Ishikawa (cell line): ENCODE measurements around the gene TNFAIP8L3.

Experiments used
- CEBPB ChIP-seq: IDR thresholded peaks from 2 replicates; pipeline ENCODE4 v1.6.1; 2012
- CREB1 ChIP-seq: IDR thresholded peaks from 2 replicates; pipeline ENCODE4 v1.6.1; 2012; ENCODE audit warnings: low read depth
- EGR1 ChIP-seq: IDR thresholded peaks from 2 replicates; pipeline ENCODE4 v1.6.1; 2012
- EP300 ChIP-seq: IDR thresholded peaks from 2 replicates; pipeline ENCODE4 v1.6.1; 2012; ENCODE audit warnings: borderline replicate concordance
- FOXM1 ChIP-seq: IDR thresholded peaks from 2 replicates; pipeline ENCODE4 v1.6.1; 2012; ENCODE audit warnings: low read depth, borderline replicate concordance
- NFIC ChIP-seq: IDR thresholded peaks from 2 replicates; pipeline ENCODE4 v1.6.1; 2012
- TAF1 ChIP-seq: IDR thresholded peaks from 2 replicates; pipeline ENCODE4 v1.6.1; 2012; ENCODE audit warnings: low read depth, mild to moderate bottlenecking
- TCF12 ChIP-seq: IDR thresholded peaks from 2 replicates; pipeline ENCODE4 v1.6.1; 2012; ENCODE audit warnings: low read depth
- TEAD4 ChIP-seq: IDR thresholded peaks from 2 replicates; pipeline ENCODE4 v1.6.1; 2012
- YY1 ChIP-seq: IDR thresholded peaks from 2 replicates; pipeline ENCODE4 v1.6.1; 2012; ENCODE audit warnings: low read depth
- ZBTB7A ChIP-seq: IDR thresholded peaks from 2 replicates; pipeline ENCODE4 v1.6.1; 2012; ENCODE audit warnings: low read depth
- TF ChIP-seq, protein P1 (sequence below): IDR thresholded peaks from 2 replicates; pipeline ENCODE4 v1.6.1; 2012; ENCODE audit warnings: low read depth, mild to moderate bottlenecking
- TF ChIP-seq, protein P2 (sequence below): IDR thresholded peaks from 2 replicates; pipeline ENCODE4 v1.6.1; 2012
- TF ChIP-seq, protein P3 (sequence below): IDR thresholded peaks from 2 replicates; pipeline ENCODE4 v1.6.1; 2012

TNFAIP8L3 gene

DNA sequence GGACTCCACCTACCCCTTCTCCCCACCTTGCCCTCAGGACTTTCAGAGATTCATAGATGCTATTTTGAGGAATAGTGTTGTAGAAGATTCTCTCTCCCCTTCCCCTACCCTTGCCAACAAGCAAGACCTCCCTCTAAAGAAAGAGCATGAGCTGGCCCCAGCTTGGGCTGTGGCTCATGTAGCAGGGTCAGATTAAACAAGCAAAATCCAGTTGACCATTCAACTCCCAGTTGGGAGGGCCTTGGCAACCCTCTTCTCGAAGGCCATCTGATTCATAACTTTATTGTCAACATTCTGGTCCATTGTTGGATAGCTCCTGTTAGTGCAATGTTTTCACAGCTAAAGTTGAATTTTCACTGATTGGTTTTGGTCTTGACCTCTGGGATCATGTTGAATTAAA lies 41.1 kb downstream of the TNFAIP8L3 start:
- TF ChIP-seq, protein P1, sequence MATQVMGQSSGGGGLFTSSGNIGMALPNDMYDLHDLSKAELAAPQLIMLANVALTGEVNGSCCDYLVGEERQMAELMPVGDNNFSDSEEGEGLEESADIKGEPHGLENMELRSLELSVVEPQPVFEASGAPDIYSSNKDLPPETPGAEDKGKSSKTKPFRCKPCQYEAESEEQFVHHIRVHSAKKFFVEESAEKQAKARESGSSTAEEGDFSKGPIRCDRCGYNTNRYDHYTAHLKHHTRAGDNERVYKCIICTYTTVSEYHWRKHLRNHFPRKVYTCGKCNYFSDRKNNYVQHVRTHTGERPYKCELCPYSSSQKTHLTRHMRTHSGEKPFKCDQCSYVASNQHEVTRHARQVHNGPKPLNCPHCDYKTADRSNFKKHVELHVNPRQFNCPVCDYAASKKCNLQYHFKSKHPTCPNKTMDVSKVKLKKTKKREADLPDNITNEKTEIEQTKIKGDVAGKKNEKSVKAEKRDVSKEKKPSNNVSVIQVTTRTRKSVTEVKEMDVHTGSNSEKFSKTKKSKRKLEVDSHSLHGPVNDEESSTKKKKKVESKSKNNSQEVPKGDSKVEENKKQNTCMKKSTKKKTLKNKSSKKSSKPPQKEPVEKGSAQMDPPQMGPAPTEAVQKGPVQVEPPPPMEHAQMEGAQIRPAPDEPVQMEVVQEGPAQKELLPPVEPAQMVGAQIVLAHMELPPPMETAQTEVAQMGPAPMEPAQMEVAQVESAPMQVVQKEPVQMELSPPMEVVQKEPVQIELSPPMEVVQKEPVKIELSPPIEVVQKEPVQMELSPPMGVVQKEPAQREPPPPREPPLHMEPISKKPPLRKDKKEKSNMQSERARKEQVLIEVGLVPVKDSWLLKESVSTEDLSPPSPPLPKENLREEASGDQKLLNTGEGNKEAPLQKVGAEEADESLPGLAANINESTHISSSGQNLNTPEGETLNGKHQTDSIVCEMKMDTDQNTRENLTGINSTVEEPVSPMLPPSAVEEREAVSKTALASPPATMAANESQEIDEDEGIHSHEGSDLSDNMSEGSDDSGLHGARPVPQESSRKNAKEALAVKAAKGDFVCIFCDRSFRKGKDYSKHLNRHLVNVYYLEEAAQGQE = no peak
- TF ChIP-seq TCF12 (no peak), EGR1 (no peak), TAF1 (no peak), CREB1 (no peak), CEBPB (no peak), ZBTB7A (no peak), YY1 (no peak), TEAD4 (no peak), NFIC (no peak), EP300 (no peak), FOXM1 (no peak)
- TF ChIP-seq, protein P2, sequence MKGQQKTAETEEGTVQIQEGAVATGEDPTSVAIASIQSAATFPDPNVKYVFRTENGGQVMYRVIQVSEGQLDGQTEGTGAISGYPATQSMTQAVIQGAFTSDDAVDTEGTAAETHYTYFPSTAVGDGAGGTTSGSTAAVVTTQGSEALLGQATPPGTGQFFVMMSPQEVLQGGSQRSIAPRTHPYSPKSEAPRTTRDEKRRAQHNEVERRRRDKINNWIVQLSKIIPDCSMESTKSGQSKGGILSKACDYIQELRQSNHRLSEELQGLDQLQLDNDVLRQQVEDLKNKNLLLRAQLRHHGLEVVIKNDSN = no peak
- TF ChIP-seq, protein P3, sequence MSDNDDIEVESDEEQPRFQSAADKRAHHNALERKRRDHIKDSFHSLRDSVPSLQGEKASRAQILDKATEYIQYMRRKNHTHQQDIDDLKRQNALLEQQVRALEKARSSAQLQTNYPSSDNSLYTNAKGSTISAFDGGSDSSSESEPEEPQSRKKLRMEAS = no peak

DNA sequence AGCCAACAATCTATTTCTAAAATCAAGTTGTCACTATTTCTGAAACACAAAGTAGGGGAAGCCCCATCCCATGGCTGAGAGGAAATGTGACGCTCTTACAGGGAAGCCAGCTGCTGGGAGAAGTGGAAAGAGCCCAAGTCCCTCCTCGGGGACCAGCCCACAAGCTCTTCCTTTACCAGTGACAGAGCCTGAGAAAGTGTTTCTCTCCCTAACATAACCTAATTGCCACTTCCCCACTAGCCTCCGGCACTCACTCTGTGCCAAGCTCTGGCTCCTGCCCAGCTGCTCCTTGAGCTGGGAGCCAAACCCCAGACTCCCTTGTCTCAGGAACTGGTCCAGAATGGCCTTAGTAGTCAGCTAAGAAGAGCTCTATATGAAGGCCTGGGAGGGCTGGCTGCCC lies 42.9 kb downstream of the TNFAIP8L3 start:
- TF ChIP-seq, protein P3 = no peak
- no peak for TF ChIP-seq EGR1
- TF ChIP-seq, protein P1 = no peak
- TF ChIP-seq CREB1 = no peak
- TF ChIP-seq YY1 = no peak
- TF ChIP-seq, protein P2 = no peak
- no peak for TF ChIP-seq TEAD4
- TF ChIP-seq TCF12 = no peak
- no peak for TF ChIP-seq ZBTB7A
- TF ChIP-seq CEBPB = no peak
- no peak for TF ChIP-seq TAF1

DNA sequence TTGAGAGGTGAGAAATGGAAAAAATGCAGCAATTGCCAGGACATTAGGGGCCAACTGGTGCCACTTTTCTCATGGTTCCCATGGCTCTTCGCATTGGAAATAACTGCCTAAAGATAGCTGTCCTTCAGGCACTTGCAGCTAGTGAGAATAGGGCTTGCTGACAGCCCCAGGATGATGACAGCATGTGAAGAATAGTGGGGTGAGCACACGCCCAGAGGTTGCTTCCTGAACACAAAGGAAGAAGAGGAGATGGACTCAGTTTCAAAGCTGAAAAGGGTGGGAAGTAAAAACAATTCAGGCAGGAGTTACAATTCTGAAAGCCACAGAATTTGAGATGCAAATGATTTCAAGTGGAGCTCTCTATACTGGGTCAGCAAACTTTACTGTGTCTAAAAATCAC lies 45.6 kb downstream of the TNFAIP8L3 start:
- no peak for TF ChIP-seq CEBPB
- TF ChIP-seq EP300 = no peak
- TF ChIP-seq, protein P3 = no peak
- no peak for TF ChIP-seq TEAD4
- no peak for TF ChIP-seq FOXM1
- TF ChIP-seq, protein P2 = no peak
- TF ChIP-seq CREB1 = no peak
- TF ChIP-seq NFIC = no peak
- TF ChIP-seq TAF1 = no peak
- TF ChIP-seq TCF12 = no peak

DNA sequence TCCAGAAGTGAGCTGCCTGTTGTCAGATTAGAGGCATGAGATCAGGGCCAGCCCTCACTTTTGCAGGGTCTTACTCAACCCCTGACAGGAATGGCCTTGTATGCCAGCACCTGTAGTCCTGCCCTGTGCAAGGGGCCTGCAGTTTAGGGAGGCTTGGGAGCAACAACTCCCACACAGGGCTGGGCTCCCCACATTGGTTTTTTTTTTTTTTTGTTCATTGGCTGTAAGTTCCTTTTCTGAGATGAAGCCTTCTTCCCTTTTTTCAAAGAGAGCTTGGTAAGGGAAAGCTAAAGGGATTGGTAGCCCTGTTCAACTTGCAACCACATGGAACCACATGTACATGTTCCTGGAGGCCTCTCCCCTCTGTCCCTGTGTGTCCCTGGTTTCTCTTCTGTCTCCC lies 46.4 kb downstream of the TNFAIP8L3 start:
- TF ChIP-seq, protein P2 = no peak
- TF ChIP-seq CREB1 (no peak), EGR1 (no peak), YY1 (no peak)
- TF ChIP-seq, protein P1 = no peak
